Liver (tissue), 9 donors: ENCODE data around the gene MXRA8. TPM values are rescaled to one million over a fixed set of nuclear protein-coding genes. Genes with fewer than 3 reads are reported as not detected.

Source experiments
- DNase-seq: peaks from one replicate; pipeline ENCODE4 v3.0.0-alpha.2; 2017; ENCODE audit warnings: low spot score
- H3K27ac ChIP-seq, 2 donors: one replicate each; pipeline ENCODE4 v1.7.0; 2013; ENCODE audit warnings: inconsistent platforms in 2 of 2, low read length in 2 of 2, control low read depth in 1 of 2, low read depth in 1 of 2, mild to moderate bottlenecking in 1 of 2
- H3K27me3 ChIP-seq, 4 donors: one replicate each; pipeline versions ENCODE4 v1.6.1 to v1.7.0; 2013; ENCODE audit warnings: low read length in 3 of 4, inconsistent platforms in 1 of 4, mild to moderate bottlenecking in 1 of 4, moderate library complexity in 1 of 4; ENCODE audit not compliant: control insufficient read depth in 4 of 4, insufficient read depth in 4 of 4
- H3K36me3 ChIP-seq, 4 donors: one replicate each; pipeline versions ENCODE4 v1.6.1 to v1.7.0; 2013; ENCODE audit warnings: low read length in 3 of 4, mild to moderate bottlenecking in 3 of 4, low read depth in 1 of 4, moderate library complexity in 1 of 4; ENCODE audit not compliant: control insufficient read depth in 4 of 4, insufficient read depth in 3 of 4
- H3K4me1 ChIP-seq, 4 donors: one replicate each; pipeline versions ENCODE4 v1.6.1 to v1.7.0; 2013; ENCODE audit warnings: low read length in 3 of 4, mild to moderate bottlenecking in 3 of 4, moderate library complexity in 1 of 4; ENCODE audit not compliant: control insufficient read depth in 4 of 4, insufficient read depth in 4 of 4
- H3K4me3 ChIP-seq, 3 donors: one replicate each; pipeline versions ENCODE4 v1.6.1 to v1.7.0; 2013; ENCODE audit warnings: low read length in 3 of 3, control low read depth in 1 of 3, low read depth in 1 of 3, mild to moderate bottlenecking in 1 of 3
- H3K9ac ChIP-seq, 2 donors: one replicate each; pipeline ENCODE4 v1.7.0; 2013; ENCODE audit warnings: low read length in 2 of 2, mild to moderate bottlenecking in 2 of 2, moderate library complexity in 2 of 2, control low read depth in 1 of 2, low read depth in 1 of 2
- H3K9me3 ChIP-seq, 4 donors: one replicate each; pipeline versions ENCODE4 v1.6.1 to v1.7.0; 2013; ENCODE audit warnings: low read length in 3 of 4; ENCODE audit not compliant: control insufficient read depth in 4 of 4
- EGR1 ChIP-seq, 2 donors: IDR thresholded peaks; 2 replicates each; pipeline ENCODE4 v1.6.1; 2016 to 2018; ENCODE audit warnings: antibody characterized with exemption in 2 of 2, low read depth in 2 of 2
- FOXA1 ChIP-seq: IDR thresholded peaks from 2 replicates; pipeline ENCODE4 v1.6.1; 2016; ENCODE audit warnings: antibody characterized with exemption
- FOXA2 ChIP-seq: IDR thresholded peaks from 2 replicates; pipeline ENCODE4 v1.6.1; 2016; ENCODE audit warnings: antibody characterized with exemption
- GABPA ChIP-seq, 2 donors: IDR thresholded peaks in 1 of 2; conservative IDR thresholded peaks in 1 of 2; 2 replicates each; pipeline ENCODE4 v1.6.1; 2016; ENCODE audit warnings: antibody characterized with exemption in 2 of 2, mild to moderate bottlenecking in 1 of 2, moderate library complexity in 1 of 2
- HNF4A ChIP-seq, 2 donors: conservative IDR thresholded peaks; 2 replicates each; pipeline ENCODE4 v1.6.1; 2016; ENCODE audit warnings: antibody characterized with exemption in 2 of 2, mild to moderate bottlenecking in 2 of 2
- HNF4G ChIP-seq: IDR thresholded peaks from 2 replicates; pipeline ENCODE4 v1.6.1; 2016; ENCODE audit warnings: antibody characterized with exemption
- NR2F2 ChIP-seq: IDR thresholded peaks from 2 replicates; pipeline ENCODE4 v1.6.1; 2016; ENCODE audit warnings: antibody characterized with exemption
- RAD21 ChIP-seq, 2 donors: IDR thresholded peaks; 2 replicates each; pipeline ENCODE4 v1.6.1; 2016; ENCODE audit warnings: antibody characterized with exemption in 2 of 2, mild to moderate bottlenecking in 2 of 2
- SP1 ChIP-seq: IDR thresholded peaks from 2 replicates; pipeline ENCODE4 v1.6.1; 2018; ENCODE audit warnings: antibody characterized with exemption, mild to moderate bottlenecking
- YY1 ChIP-seq: IDR thresholded peaks from 2 replicates; pipeline ENCODE4 v1.6.1; 2016; ENCODE audit warnings: antibody characterized with exemption, mild to moderate bottlenecking
- WGBS: extraction: QIAGEN DNeasy Blood & Tissue Kit; methylation state at CpG from one replicate; pipeline ENCODE4 v1.1.7; 2013; 5-methylcytosine and 5-hydroxymethylcytosine counted together
- polyA plus RNA-seq, 2 donors: library from polyadenylated mRNA; stranded (reverse) in 1 of 2; unstranded in 1 of 2; fragments of 200-250 nt in 1 of 2; fragments of >200 nt in 1 of 2; fragmentation: Nextera tagmentation in 1 of 2; extraction: Ambion mirVana in 1 of 2; gene quantifications; one replicate each; pipeline versions ENCODE4 v1.2.1 to v1.2.3, GENCODE V29; 2013 to 2015
- total RNA-seq, 2 donors: library from RNA; depleted of rRNA; stranded (reverse); fragments of >200 nt; gene quantifications; one replicate each; pipeline ENCODE4 v1.2.3, GENCODE V29; 2014
- TF ChIP-seq, protein P1 (sequence below): IDR thresholded peaks from 2 replicates; pipeline ENCODE4 v1.6.1; 2016; ENCODE audit warnings: antibody characterized with exemption
- TF ChIP-seq, protein P2 (sequence below): IDR thresholded peaks from 2 replicates; pipeline ENCODE4 v1.6.1; 2016; ENCODE audit warnings: antibody characterized with exemption
- TF ChIP-seq, protein P3 (sequence below): fragments of 150-350 bp; IDR thresholded peaks from 2 replicates; pipeline ENCODE4 v1.5.1; 2017; ENCODE audit warnings: improper control_type of control experiment, low read depth, low read length; ENCODE audit not compliant: missing input control
- TF ChIP-seq, protein P4 (sequence below): IDR thresholded peaks from 2 replicates; pipeline ENCODE4 v1.6.1; 2016; ENCODE audit warnings: antibody characterized with exemption
- donor health status: healthy.
- donor health status: healthy.
- donor health status: healthy.
- donor health status: healthy.
- donor health status: healthy.

Gene MXRA8
- total and polyA plus RNA-seq, 4 donors = 1.8 to 5.9 (median 4.2) TPM

DNA sequence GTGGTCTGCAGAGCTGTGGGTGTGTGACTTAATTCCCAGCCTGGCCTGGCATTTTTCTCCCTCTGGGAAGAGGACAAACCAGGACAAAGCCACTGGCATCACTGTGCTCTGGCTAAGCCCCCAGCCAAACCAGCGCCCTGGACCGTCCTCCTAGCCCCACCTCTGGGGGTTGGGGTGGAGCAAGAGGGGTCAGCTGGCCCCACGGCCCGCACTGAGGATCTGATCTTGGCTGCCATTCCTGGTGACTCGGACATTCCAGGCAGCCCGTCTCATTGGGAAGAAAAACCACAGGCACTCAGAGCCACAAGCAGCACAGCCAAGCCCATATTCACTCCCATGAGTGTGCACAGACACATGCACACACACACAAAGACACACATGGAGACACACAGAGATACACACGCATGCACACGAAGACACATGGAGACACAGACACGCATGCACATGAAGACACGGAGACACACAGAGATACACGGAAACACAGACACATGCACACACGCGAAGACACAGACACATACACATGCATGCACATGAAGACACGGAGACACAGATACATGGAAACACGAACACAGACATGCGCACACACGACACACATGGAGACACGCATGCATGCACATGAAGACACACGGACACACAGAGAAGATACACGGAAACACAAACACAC is 2.3 kb upstream of the MXRA8 start:
- Histone ChIP-seq H3K4me1 (no peaks in the 10 kb centered on the region), H3K36me3 (no peaks in the 10 kb centered on the region), H3K9me3 (no peaks in the 10 kb centered on the region), H3K27ac (no peak overlapping the region), H3K4me3 (no peak overlapping the region), H3K9ac (no peak overlapping the region), H3K27me3 (no peaks in the 10 kb centered on the region)
- TF ChIP-seq NR2F2 (peak; percentile 15), HNF4A (conservative IDR thresholded peaks at IDR 0.05) (no peak)
- no peak for DNase-seq
- 73% methylated on average over 20 of the region's 20 CpGs for WGBS

DNA sequence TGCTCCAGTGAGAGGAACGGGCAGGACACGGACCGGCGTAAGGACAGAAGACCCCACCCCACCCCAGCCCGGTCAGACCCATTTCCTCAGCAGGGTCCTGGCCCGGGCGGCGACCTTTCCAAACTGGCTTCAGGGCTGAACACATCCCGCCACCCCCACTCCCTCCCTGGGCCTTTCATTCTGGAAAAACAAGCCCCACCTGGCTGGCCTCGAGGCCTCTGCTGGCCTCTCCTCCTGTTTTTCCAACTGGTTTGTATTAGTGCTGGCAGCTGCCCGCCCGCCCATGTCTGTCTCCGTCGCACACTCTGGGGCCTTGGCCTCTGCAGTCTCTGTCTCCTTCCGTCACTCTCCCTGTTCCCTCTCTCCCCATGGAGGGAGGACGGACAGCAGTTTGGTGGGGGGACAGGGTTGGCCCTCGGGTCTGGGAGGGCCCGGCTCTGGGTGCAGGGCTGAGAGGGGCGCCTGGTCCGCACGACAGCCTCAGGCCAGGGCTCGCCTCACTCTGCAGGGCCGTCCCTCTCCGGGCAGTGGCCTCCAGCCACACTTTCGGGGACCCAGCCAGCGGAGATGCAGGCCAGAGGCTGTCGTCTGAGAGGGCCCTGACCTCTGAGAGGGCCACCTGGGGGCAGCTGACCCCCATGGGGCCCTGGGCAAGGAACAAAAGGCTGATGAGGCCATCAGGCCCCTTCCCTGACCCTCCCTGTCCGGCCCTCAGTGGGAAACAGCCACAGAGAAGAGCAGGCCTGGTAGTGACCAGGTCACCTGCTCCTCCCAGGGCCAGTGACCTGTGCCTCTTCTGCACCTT is 1.5 kb upstream of the MXRA8 start:
- H3K27ac ChIP-seq = peak overlapping the region in 1 of 2 donors; percentile 25
- no peak overlapping the region for H3K9ac ChIP-seq
- no peaks in the 10 kb centered on the region for H3K36me3 ChIP-seq
- H3K9me3 ChIP-seq = no peaks in the 10 kb centered on the region
- no peak for DNase-seq
- H3K27me3 ChIP-seq = no peaks in the 10 kb centered on the region
- TF ChIP-seq, protein P1, sequence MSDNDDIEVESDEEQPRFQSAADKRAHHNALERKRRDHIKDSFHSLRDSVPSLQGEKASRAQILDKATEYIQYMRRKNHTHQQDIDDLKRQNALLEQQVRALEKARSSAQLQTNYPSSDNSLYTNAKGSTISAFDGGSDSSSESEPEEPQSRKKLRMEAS = no peak
- TF ChIP-seq, protein P2, sequence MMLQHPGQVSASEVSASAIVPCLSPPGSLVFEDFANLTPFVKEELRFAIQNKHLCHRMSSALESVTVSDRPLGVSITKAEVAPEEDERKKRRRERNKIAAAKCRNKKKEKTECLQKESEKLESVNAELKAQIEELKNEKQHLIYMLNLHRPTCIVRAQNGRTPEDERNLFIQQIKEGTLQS = no peak
- TF ChIP-seq SP1 = no peak
- no peak for TF ChIP-seq EGR1 (IDR thresholded peaks at IDR 0.05; ENCODE audit: low read depth in 2 of 2)
- TF ChIP-seq FOXA1 = no peak
- TF ChIP-seq GABPA (IDR thresholded peaks at IDR 0.05 in 1 of 2, conservative IDR thresholded peaks at IDR 0.05 in 1 of 2) = no peak
- TF ChIP-seq RAD21 (IDR thresholded peaks at IDR 0.05) = no peak
- TF ChIP-seq HNF4A (conservative IDR thresholded peaks at IDR 0.05) = no peak
- TF ChIP-seq, protein P3, sequence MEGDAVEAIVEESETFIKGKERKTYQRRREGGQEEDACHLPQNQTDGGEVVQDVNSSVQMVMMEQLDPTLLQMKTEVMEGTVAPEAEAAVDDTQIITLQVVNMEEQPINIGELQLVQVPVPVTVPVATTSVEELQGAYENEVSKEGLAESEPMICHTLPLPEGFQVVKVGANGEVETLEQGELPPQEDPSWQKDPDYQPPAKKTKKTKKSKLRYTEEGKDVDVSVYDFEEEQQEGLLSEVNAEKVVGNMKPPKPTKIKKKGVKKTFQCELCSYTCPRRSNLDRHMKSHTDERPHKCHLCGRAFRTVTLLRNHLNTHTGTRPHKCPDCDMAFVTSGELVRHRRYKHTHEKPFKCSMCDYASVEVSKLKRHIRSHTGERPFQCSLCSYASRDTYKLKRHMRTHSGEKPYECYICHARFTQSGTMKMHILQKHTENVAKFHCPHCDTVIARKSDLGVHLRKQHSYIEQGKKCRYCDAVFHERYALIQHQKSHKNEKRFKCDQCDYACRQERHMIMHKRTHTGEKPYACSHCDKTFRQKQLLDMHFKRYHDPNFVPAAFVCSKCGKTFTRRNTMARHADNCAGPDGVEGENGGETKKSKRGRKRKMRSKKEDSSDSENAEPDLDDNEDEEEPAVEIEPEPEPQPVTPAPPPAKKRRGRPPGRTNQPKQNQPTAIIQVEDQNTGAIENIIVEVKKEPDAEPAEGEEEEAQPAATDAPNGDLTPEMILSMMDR = no peak
- TF ChIP-seq HNF4G = no peak
- TF ChIP-seq, protein P4, sequence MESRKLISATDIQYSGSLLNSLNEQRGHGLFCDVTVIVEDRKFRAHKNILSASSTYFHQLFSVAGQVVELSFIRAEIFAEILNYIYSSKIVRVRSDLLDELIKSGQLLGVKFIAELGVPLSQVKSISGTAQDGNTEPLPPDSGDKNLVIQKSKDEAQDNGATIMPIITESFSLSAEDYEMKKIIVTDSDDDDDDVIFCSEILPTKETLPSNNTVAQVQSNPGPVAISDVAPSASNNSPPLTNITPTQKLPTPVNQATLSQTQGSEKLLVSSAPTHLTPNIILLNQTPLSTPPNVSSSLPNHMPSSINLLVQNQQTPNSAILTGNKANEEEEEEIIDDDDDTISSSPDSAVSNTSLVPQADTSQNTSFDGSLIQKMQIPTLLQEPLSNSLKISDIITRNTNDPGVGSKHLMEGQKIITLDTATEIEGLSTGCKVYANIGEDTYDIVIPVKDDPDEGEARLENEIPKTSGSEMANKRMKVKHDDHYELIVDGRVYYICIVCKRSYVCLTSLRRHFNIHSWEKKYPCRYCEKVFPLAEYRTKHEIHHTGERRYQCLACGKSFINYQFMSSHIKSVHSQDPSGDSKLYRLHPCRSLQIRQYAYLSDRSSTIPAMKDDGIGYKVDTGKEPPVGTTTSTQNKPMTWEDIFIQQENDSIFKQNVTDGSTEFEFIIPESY = no peak
- TF ChIP-seq YY1 = no peak
- no peak for TF ChIP-seq FOXA2
- WGBS = 67% methylated on average over 28 of the region's 28 CpGs
- no peak overlapping the region for H3K4me3 ChIP-seq
- peaks cover 0 to 3% (median 0%) of the 10 kb centered on the region in 4 donors for H3K4me1 ChIP-seq
